Activated CD8-positive, alpha-beta T cell treated with anti-CD3 and anti-CD28 coated beads, Interleukin-2, amount 10 ng/mL, durations not matched to agents 7 days and 5 days (primary cell): Measurements from ENCODE around the gene ANO6. TPM values are rescaled to one million over a fixed set of nuclear protein-coding genes. Genes with fewer than 3 reads are reported as not detected.

ENCODE experiments used
- ATAC-seq: fragments of 150-1000 bp; cut with Tn5 transposase; one replicate; pipeline ENCODE4 v1.10.0; 2021; ENCODE audit warnings: moderate library complexity
- CTCF ChIA-PET: fragments of 350-600 bp; sonication (Branson Sonifier 250); formaldehyde crosslinking; loops from one replicate; lab custom pipeline; 2021; ENCODE audit warnings: antibody characterized with exemption; lab: Charles Lee
- POLR2A ChIA-PET: fragments of 350-600 bp; sonication (Branson Sonifier 250); formaldehyde crosslinking; loops from one replicate; lab custom pipeline; 2021; ENCODE audit warnings: antibody characterized with exemption; lab: Charles Lee
- DNase-seq: peaks from one replicate; pipeline ENCODE4 v3.0.0-alpha.2; 2020
- H3K27ac Mint-ChIP-seq: one replicate; pipeline ENCODE4 v1.8.0; 2021; ENCODE audit warnings: mild to moderate bottlenecking, mixed read lengths
- H3K27me3 Mint-ChIP-seq: one replicate; pipeline ENCODE4 v1.8.0; 2021; ENCODE audit warnings: low read depth, mixed read lengths
- H3K36me3 Mint-ChIP-seq: one replicate; pipeline ENCODE4 v1.8.0; 2021; ENCODE audit warnings: low read depth, mixed read lengths
- H3K4me1 Mint-ChIP-seq: one replicate; pipeline ENCODE4 v1.8.0; 2021; ENCODE audit warnings: low read depth, mixed read lengths
- H3K4me3 Mint-ChIP-seq: one replicate; pipeline ENCODE4 v1.8.0; 2021; ENCODE audit warnings: mild to moderate bottlenecking, mixed read lengths
- H3K9me3 Mint-ChIP-seq: one replicate; pipeline ENCODE4 v1.8.0; 2022; ENCODE audit warnings: mixed read lengths; ENCODE audit not compliant: insufficient read depth
- total RNA-seq, 2 experiments: library from RNA; stranded (reverse); gene quantifications; one replicate each; pipeline ENCODE4 v1.2.3, GENCODE V29; 2021

ANO6 gene
- total RNA-seq, 2 experiments from 2014 or later, result 23.3 to 24.5 TPM

- H3K9me3 Mint-ChIP-seq, result no peaks in the 10 kb centered on the region
- no peak overlapping the region for H3K4me3 Mint-ChIP-seq
- DNase-seq (no peak), ATAC-seq (no peak)
- no peaks in the 10 kb centered on the region for H3K4me1 Mint-ChIP-seq
- no peaks in the 10 kb centered on the region for H3K27me3 Mint-ChIP-seq
- ChIA-PET POLR2A (no interaction called here), CTCF (no interaction called here)
- no peak overlapping the region for H3K27ac Mint-ChIP-seq
- peaks cover 8% of the 10 kb centered on the region for H3K36me3 Mint-ChIP-seq
Observed at GRCh38 chr12:45342171-45342570, 126.3 kb downstream of the ANO6 start.

- Mint-ChIP-seq H3K4me3 (no peak overlapping the region), H3K27me3 (no peaks in the 10 kb centered on the region), H3K9me3 (no peaks in the 10 kb centered on the region), H3K4me1 (no peaks in the 10 kb centered on the region), H3K27ac (no peak overlapping the region), H3K36me3 (peaks cover 8% of the 10 kb centered on the region)
- ATAC-seq, result no peak
- ChIA-PET POLR2A (no interaction called here), CTCF (no interaction called here)
- DNase-seq, result no peak
Observed at GRCh38 chr12:45342848-45343247, 127.0 kb downstream of the ANO6 start.

- H3K27me3 Mint-ChIP-seq, result no peaks in the 10 kb centered on the region
- no peaks in the 10 kb centered on the region for H3K9me3 Mint-ChIP-seq
- H3K4me1 Mint-ChIP-seq, result no peaks in the 10 kb centered on the region
- no peak overlapping the region for H3K4me3 Mint-ChIP-seq
- no peak for ATAC-seq
- H3K36me3 Mint-ChIP-seq, result peaks cover 13% of the 10 kb centered on the region
- ChIA-PET POLR2A (no interaction called here), CTCF (no interaction called here)
- H3K27ac Mint-ChIP-seq, result no peak overlapping the region
- DNase-seq, result no peak
Observed at GRCh38 chr12:45343269-45344051, 127.6 kb downstream of the ANO6 start.

GRCh38 chr12:45348311-45348710 lies 132.4 kb downstream of the ANO6 start:
- POLR2A ChIA-PET, result no interaction called here
- ATAC-seq, result no peak

GRCh38 chr12:45348986-45349385 lies 133.1 kb downstream of the ANO6 start:
- ChIA-PET POLR2A (no interaction called here), CTCF (interaction anchor here (0.9 kb wide), 1 partner anchor 11 kb away, joined by 3 read pairs; no protein-coding TSS in a partner anchor)
- Mint-ChIP-seq H3K27me3 (no peaks in the 10 kb centered on the region), H3K4me3 (no peak overlapping the region), H3K36me3 (peaks cover 55% of the 10 kb centered on the region), H3K27ac (no peak overlapping the region), H3K4me1 (peaks cover 4% of the 10 kb centered on the region), H3K9me3 (no peaks in the 10 kb centered on the region)
- no peak for DNase-seq
- no peak for ATAC-seq

More at GRCh38 chr12:45348311-45348710, 132.4 kb downstream of the ANO6 start:
- H3K36me3 Mint-ChIP-seq, result peaks cover 51% of the 10 kb centered on the region
- no peaks in the 10 kb centered on the region for H3K4me1 Mint-ChIP-seq
- no peaks in the 10 kb centered on the region for H3K27me3 Mint-ChIP-seq
- no peaks in the 10 kb centered on the region for H3K9me3 Mint-ChIP-seq
- DNase-seq, result no peak
- H3K27ac Mint-ChIP-seq, result no peak overlapping the region
- no peak overlapping the region for H3K4me3 Mint-ChIP-seq
- CTCF ChIA-PET, result no interaction called here

GRCh38 chr12:45349916-45350315 lies 134.0 kb downstream of the ANO6 start:
- ATAC-seq (no peak), DNase-seq (no peak)
- ChIA-PET CTCF (no interaction called here), POLR2A (no interaction called here)
- H3K27ac Mint-ChIP-seq, result no peak overlapping the region
- H3K4me3 Mint-ChIP-seq, result no peak overlapping the region
- peaks cover 9% of the 10 kb centered on the region for H3K4me1 Mint-ChIP-seq
- no peaks in the 10 kb centered on the region for H3K27me3 Mint-ChIP-seq
- peaks cover 59% of the 10 kb centered on the region for H3K36me3 Mint-ChIP-seq
- H3K9me3 Mint-ChIP-seq, result no peaks in the 10 kb centered on the region

GRCh38 chr12:45350861-45351260 lies 135.0 kb downstream of the ANO6 start:
- H3K4me3 Mint-ChIP-seq, result no peak overlapping the region
- no peaks in the 10 kb centered on the region for H3K27me3 Mint-ChIP-seq
- DNase-seq (no peak), ATAC-seq (no peak)
- no peaks in the 10 kb centered on the region for H3K9me3 Mint-ChIP-seq
- no peak overlapping the region for H3K27ac Mint-ChIP-seq
- H3K4me1 Mint-ChIP-seq, result peaks cover 9% of the 10 kb centered on the region
- peaks cover 58% of the 10 kb centered on the region for H3K36me3 Mint-ChIP-seq
- ChIA-PET POLR2A (no interaction called here), CTCF (no interaction called here)

GRCh38 chr12:45351921-45352670 lies 136.2 kb downstream of the ANO6 start:
- H3K9me3 Mint-ChIP-seq, result no peaks in the 10 kb centered on the region
- POLR2A ChIA-PET, result no interaction called here
- no peaks in the 10 kb centered on the region for H3K27me3 Mint-ChIP-seq
- H3K4me3 Mint-ChIP-seq, result no peak overlapping the region
- peaks cover 59% of the 10 kb centered on the region for H3K36me3 Mint-ChIP-seq
- CTCF ChIA-PET, result no interaction called here
- DNase-seq (no peak), ATAC-seq (no peak)
- H3K4me1 Mint-ChIP-seq, result peaks cover 9% of the 10 kb centered on the region
- no peak overlapping the region for H3K27ac Mint-ChIP-seq

- Mint-ChIP-seq H3K4me3 (no peak overlapping the region), H3K27ac (no peak overlapping the region), H3K36me3 (peaks cover 57% of the 10 kb centered on the region), H3K4me1 (peaks cover 9% of the 10 kb centered on the region), H3K27me3 (no peaks in the 10 kb centered on the region), H3K9me3 (no peaks in the 10 kb centered on the region)
- no peak for ATAC-seq
- no peak for DNase-seq
- CTCF ChIA-PET, result interaction anchor here (0.6 kb wide), 1 partner anchor 106 kb away, joined by 3 read pairs; no protein-coding TSS in a partner anchor
- POLR2A ChIA-PET, result no interaction called here
Observed at GRCh38 chr12:45353944-45354343, 138.0 kb downstream of the ANO6 start.

GRCh38 chr12:45354399-45354798 lies 138.5 kb downstream of the ANO6 start:
- CTCF ChIA-PET, result interaction anchor here (1.5 kb wide), 1 partner anchor 190 kb away, joined by 3 read pairs; no protein-coding TSS in a partner anchor

GRCh38 chr12:45355730-45356129 lies 139.8 kb downstream of the ANO6 start:
- H3K9me3 Mint-ChIP-seq, result no peaks in the 10 kb centered on the region
- no peak for DNase-seq
- ChIA-PET POLR2A (no interaction called here), CTCF (interaction anchor here (1.5 kb wide), 1 partner anchor 188 kb away, joined by 3 read pairs; no protein-coding TSS in a partner anchor)
- H3K27me3 Mint-ChIP-seq, result no peaks in the 10 kb centered on the region
- H3K27ac Mint-ChIP-seq, result no peak overlapping the region
- peaks cover 48% of the 10 kb centered on the region for H3K36me3 Mint-ChIP-seq
- H3K4me1 Mint-ChIP-seq, result peaks cover 9% of the 10 kb centered on the region
- ATAC-seq, result no peak
- no peak overlapping the region for H3K4me3 Mint-ChIP-seq

More at GRCh38 chr12:45354399-45354798, 138.5 kb downstream of the ANO6 start:
- ATAC-seq (no peak), DNase-seq (no peak)
- POLR2A ChIA-PET, result no interaction called here
- Mint-ChIP-seq H3K9me3 (no peaks in the 10 kb centered on the region), H3K27me3 (no peaks in the 10 kb centered on the region), H3K4me3 (no peak overlapping the region), H3K4me1 (peaks cover 9% of the 10 kb centered on the region), H3K27ac (peak overlapping the region; percentile 27), H3K36me3 (peaks cover 56% of the 10 kb centered on the region)
